Measurements from ENCODE around the gene TAF4B.

- TF ChIP-seq CTCF (conservative IDR thresholded peaks at IDR 0.05 in 1 of 2, IDR thresholded peaks at IDR 0.05 in 1 of 2; ENCODE audit: extremely low read depth in 1 of 2, insufficient read depth in 1 of 2, low read depth in 1 of 2, low read length in 2 of 2) (no peak), EZH2 (IDR thresholded peaks at IDR 0.05; ENCODE audit: borderline replicate concordance, low read length) (no peak)
These were observed 86.0 kb downstream of the TAF4B start for GRCh38 chr18:26312199-26312598.

All from mammary epithelial cell (primary cell).